ENCODE data around the gene CSMD2.
A peak's percentile ranks its signal among the peaks of the same experiment; 100 is the strongest.

Gene CSMD2

DNA sequence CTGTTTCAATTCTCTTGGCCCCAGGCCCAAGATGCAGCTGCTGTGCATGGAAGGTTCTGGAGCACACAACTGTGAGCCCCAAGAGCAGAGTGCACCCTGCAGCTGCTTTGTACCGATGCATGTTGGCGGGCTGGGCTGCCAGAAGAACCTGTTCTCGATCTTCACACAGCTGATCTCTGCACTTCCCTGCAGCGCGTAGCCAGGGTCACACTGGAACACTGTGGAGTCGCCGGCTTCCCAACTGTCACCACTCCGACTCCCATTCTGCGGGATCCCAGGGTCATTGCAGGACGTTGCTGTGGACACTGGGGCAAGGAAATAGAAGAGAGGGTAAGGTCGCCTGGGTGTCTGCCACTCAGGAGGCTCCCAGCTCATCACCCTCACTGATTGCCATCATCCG lies 507.2 kb downstream of the CSMD2 start:
- DNase-seq: no peak

- DNase-seq: no peak
Measured at GRCh38 chr1:33656467-33657005, 508.5 kb downstream of the CSMD2 start.

DNA sequence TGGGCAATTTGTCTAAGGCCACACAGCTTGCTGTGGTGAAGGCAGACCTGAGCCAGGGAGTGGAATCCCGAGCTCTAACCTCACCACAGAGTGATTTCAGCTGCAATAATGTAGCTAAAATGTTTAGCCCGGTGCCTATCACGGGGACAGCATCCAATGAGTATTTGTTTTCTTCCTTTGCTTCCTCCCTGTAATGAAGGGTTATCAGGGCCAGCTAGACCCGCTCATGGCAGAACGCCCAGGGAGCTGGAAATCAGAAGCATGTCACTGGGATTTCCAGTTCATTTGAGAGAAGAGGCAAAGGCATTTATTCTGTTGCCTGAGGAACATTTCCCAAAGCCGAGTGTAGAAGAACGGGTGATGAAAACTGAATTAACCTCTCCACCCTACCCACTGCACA lies 509.5 kb downstream of the CSMD2 start:
- DNase-seq: no peak

DNA sequence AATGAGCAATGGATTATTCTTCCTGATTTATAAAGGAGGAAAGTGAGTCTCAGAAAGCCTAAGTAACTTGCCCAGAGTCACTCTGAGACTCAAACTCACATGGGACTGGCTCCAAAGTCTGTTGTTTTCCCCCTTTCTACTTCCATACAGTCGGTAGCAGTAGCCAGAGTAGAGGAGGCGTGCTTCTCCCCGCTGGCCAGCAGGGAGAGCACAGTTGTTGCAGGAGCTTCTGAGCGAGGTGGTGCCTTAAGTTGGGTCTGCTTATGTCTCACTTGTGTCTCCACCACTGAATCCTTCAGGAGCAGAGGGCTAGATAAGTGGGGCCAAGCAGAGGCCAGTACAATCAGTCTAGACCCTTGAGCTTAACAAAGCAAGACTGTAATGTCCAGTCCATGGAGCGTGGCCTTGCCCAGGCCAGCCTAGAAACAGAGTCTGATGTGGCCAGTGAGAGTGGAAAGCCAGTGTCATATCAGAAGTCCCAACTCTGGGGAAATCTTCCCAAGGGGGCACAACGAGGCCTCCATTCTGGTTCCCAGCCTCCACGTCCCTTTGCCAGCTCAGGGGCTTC lies 510.7 kb downstream of the CSMD2 start:
- no peak for DNase-seq

- no peak for DNase-seq
Measured at GRCh38 chr1:33653226-33653625, 511.8 kb downstream of the CSMD2 start.

DNA sequence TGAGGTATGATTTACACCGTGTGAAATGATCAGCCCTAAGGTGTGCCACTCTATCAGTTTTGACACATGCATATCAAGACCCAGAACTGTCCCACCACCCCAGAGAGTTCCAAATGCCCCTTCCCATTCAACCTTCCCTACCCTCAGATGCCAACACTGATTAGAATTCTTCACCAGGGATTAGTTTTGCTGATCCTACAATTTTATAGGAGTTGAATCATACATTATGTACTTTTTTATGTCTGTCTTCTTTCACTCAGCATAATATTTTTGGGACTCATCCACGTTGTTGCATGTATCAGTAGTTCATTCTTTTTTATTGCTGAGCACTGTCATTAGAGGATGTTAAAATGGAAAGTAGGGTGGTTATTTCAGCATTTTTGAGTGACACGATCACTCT lies 514.3 kb downstream of the CSMD2 start:
- no peak for DNase-seq

- DNase-seq: no peak
Measured at GRCh38 chr1:33649759-33650158, 515.3 kb downstream of the CSMD2 start.

DNA sequence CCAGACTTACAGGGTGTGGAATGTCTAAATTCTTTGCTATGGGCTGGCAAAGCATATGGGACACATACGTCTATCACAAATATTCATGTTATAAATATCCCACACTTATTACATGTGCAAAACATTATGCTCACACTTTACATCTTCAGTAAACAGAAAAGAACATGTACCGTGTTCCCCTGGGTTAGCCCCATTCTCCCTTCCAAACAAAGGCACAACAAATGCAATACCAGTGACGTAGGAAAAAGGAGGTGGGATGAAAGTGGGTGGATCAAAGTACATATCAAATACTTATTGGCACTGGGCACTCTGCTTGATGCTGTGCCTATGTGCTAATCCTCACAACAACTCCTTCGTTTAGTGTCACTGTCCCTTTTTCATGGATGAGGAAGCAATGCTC lies 521.8 kb downstream of the CSMD2 start:
- no peak for DNase-seq

GRCh38 chr1:33641104-33641830 lies 523.8 kb downstream of the CSMD2 start:
- DNase-seq: no peak

DNA sequence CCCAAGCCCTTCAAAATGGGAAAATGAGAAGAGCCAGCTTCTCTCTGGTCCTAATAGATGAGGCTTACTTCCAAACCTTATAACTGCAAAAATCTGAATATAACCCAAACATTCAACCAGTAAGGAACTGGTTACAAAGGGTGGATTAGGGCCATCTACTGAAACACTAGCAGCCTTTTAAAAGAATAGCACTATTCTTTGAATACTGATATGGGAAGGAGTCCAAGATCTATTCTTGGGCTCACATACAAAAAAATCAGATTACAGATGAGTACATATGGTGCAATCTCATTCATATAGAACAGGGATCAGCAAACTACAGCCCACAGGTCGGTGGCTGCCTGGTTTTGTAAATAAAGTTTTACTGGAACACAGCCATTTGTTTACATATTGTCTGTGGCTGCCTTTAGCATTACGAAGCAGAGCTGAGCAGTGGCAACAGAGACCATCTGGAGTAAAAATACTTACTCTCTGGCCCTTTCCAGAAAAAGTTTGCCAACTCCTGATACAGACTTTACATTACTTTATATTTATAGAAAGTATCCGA lies 524.8 kb downstream of the CSMD2 start:
- DNase-seq: no peak

GRCh38 chr1:33637846-33638440 lies 527.1 kb downstream of the CSMD2 start:
- no peak for DNase-seq

DNA sequence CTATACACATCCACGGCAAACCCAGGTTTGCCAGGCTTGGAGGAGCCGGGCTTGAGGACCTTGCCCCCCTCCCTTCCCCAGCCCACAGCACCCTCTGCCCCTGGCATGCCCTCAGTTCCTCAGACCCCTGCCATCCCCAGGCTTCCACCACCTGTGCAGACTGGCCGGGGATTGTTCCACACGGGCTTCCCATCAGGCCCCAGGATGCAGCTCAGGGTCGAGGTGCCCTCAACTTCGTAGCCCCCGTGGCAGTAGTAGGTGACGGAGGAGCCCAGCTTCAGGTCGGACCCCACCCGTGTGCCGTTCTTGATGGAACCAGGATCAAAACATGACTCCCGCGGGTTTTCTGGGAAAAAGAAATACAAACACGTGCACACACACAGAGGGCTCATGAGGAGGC lies 528.8 kb downstream of the CSMD2 start:
- no peak for DNase-seq

GRCh38 chr1:33635336-33636012 lies 529.6 kb downstream of the CSMD2 start:
- no peak for DNase-seq

DNA sequence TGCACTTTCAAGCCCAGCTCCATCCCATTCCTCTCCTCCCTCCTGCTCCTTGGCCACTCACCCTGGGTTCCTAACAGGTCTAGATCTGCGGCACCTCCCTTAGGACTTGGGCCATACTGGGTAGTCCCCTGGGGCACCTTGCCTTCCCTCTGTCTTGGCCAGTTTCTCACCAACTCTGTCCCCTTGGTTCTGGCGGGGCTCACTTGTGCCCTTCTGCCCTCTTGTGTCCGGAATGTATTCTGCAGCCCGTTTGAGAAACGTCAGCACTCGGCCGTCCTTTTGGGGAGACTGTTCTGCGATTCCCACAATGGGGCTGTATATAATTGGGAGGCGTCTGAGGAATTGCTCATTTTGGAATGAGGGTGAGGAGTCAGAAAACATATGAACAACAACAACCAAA lies 530.2 kb downstream of the CSMD2 start:
- DNase-seq: no peak

- no peak for DNase-seq
Measured at GRCh38 chr1:33634143-33634542, 530.9 kb downstream of the CSMD2 start.

- DNase-seq: peak; percentile 93
Measured at GRCh38 chr1:33633019-33633801, 531.8 kb downstream of the CSMD2 start.

- DNase-seq: no peak
Measured at GRCh38 chr1:33630686-33631085, 534.3 kb downstream of the CSMD2 start.

DNA sequence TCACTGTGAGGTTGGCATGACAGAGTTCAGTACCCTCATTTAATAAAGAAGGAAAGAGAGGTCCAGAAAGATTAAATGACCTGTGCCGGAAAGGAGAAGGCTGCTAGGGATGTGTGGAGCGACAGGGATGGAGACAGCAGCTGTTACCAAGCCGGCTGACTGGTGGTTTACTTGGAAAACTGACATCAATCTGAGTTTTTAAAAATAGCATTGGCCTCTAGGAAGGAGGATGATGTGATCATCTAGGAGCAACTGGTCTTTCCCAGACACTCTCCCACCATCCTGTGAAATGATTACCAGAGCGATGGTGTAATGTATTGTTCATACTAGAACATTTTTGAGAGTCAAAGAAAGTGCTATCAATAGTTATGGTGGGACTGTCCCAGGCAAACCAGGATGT lies 538.2 kb downstream of the CSMD2 start:
- no peak for DNase-seq

DNA sequence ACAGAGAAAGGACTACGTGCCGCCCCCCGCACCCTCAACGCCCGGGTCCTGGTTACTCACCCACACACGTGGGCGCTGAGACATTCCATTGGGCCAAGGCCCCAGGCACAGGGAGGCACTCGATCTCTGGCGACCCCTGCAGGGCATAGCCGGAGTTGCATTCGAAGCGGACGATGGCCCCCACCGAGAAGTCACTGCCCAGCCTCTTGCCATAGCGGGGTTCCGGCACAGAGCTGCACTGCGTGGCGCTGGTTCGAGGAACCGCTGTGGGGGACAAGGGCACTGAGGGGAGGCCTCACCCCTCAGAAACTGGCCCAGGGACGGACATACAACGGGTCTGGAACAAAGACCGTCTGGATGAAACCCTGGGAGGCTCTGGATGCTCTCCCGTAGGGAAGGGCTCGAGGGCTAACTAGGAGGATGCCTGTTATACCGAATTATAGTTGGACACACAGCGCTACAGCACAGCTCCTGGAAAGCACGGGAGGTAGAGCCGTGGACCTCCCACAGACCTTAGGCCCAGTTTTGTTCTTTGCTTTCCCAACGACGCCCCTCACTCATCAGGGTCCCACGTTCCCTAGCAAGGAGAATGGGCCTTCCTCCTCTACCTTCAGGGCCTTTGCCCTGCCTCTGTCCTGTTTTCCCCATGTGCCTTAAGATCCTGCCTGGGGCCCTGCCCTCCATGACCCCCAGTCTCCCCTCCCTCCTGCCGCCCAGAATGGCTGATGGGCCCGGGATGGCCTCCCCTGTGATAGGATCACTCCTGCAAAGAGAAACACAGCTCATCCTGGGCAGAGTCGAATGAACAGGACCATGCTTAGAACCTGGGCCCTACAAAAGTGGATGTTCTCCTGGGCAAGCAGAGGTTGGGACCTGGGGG lies 539.8 kb downstream of the CSMD2 start:
- no peak for DNase-seq

DNA sequence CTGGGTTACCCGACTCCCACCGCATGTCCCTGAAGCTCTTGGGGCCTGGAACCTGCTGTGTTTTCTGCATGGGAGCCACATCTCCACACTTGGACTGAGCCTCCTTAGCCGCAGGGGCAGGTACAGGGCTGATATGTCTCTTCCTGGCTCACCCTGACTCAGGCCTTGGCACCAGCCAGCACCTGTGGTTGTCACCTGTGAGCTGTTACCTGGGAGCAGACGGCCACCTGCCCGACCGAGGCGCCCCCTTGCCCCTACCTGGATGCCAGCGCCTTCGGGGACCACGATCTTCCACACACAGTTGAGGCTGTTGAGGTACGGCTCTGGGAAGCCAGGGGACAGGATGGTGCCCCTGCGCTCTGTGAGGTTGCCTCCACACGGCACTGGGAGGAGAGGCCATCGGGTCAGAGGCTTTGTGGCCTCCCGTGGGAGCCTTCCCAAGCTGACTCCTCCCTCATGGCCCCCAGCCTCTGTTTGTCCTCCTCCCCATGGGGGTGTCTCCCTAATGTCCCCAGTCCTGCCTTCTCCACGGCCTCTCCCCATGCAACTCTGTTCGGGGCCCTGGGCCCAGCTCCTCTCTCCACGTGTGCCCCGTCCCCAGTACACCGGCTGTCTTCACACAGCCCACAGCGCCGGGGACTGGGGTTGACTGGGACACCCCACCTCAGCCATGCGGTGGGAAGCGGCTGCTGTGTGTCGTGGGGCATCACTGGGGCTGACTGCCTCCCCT lies 540.6 kb downstream of the CSMD2 start:
- DNase-seq: no peak

- no peak for DNase-seq
Measured at GRCh38 chr1:33623811-33624210, 541.2 kb downstream of the CSMD2 start.

Measured in activated CD8-positive, alpha-beta memory T cell treated with anti-CD3 and anti-CD28 coated beads for 24 hours (primary cell).